PC-3 (cell line): ENCODE data around the gene SLC12A3. TPM values are rescaled to one million over a fixed set of nuclear protein-coding genes. Genes with fewer than 3 reads are reported as not detected.

Experiments
- ATAC-seq: fragments of 200-7000 bp; cut with Tn5 transposase; 2 replicates; pipeline ENCODE4 v1.9.1; 2020; ENCODE audit warnings: mild to moderate bottlenecking, moderate library complexity
- BruUV-seq: library from RNA; stranded (reverse); fragments of 400-500 nt; replicated peaks from 2 replicates; lab custom pipeline; 2021; lab: Mats Ljungman, UMichigan
- CTCF ChIA-PET: fragments of 300-600 bp; sonication (Branson Sonifier 250); formaldehyde crosslinking; loops from one replicate; lab custom pipeline; 2022; ENCODE audit warnings: antibody characterized with exemption; lab: Charles Lee
- POLR2A ChIA-PET: fragments of 300-600 bp; sonication (Branson Sonifier 250); formaldehyde crosslinking; loops from one replicate; lab custom pipeline; 2022; ENCODE audit warnings: antibody characterized with exemption; ENCODE audit not compliant: unreplicated experiment; lab: Charles Lee
- DNase-seq: peaks from one replicate; pipeline ENCODE4 v3.0.0-alpha.2; 2015
- H2AFZ ChIP-seq: fragments of 300-600 bp; sonication (generic); 2 replicates; pipeline ENCODE4 v1.6.0; 2016; ENCODE audit warnings: antibody characterized with exemption, low read length
- H3F3A ChIP-seq: fragments of 300-600 bp; sonication (generic); one replicate; pipeline ENCODE4 v1.6.0; 2017; ENCODE audit warnings: antibody characterized with exemption, low read length, control low read depth, mild to moderate bottlenecking; ENCODE audit not compliant: unreplicated experiment
- H3K27ac ChIP-seq: fragments of 300-600 bp; sonication (generic); 2 replicates; pipeline ENCODE4 v1.5.1; 2016; ENCODE audit warnings: mild to moderate bottlenecking, low read length
- H3K27me3 ChIP-seq: fragments of 300-600 bp; sonication (generic); 2 replicates; pipeline ENCODE4 v1.6.1; 2016; ENCODE audit warnings: low read length, mixed read lengths
- H3K36me3 ChIP-seq: fragments of 300-600 bp; sonication (generic); 2 replicates; pipeline ENCODE4 v1.6.1; 2016; ENCODE audit warnings: low read depth, mixed run types, low read length, mixed read lengths
- H3K4me1 ChIP-seq: fragments of 300-600 bp; sonication (generic); 2 replicates; pipeline ENCODE4 v1.5.1; 2016; ENCODE audit warnings: low read length; ENCODE audit not compliant: insufficient read depth
- H3K4me2 ChIP-seq: fragments of 300-600 bp; sonication (generic); 2 replicates; pipeline ENCODE4 v1.6.0; 2016; ENCODE audit warnings: low read length
- H3K4me3 ChIP-seq: fragments of 300-600 bp; sonication (generic); 2 replicates; pipeline ENCODE4 v1.5.1; 2016; ENCODE audit warnings: mild to moderate bottlenecking, low read length, mixed read lengths
- H3K79me2 ChIP-seq: fragments of 300-600 bp; sonication (generic); 2 replicates; pipeline ENCODE4 v1.6.1; 2017; ENCODE audit warnings: low read length, mixed read lengths
- H3K9ac ChIP-seq: fragments of 300-600 bp; sonication (generic); 2 replicates; pipeline ENCODE4 v1.6.0; 2016; ENCODE audit warnings: mild to moderate bottlenecking, low read length
- H3K9me2 ChIP-seq: fragments of 300-600 bp; sonication (generic); replicated peaks from 2 replicates; pipeline ENCODE4 v1.6.1; 2016; ENCODE audit warnings: mixed run types, low read length, mixed read lengths
- H3K9me3 ChIP-seq: fragments of 300-600 bp; sonication (generic); 2 replicates; pipeline ENCODE4 v1.6.1; 2016; ENCODE audit warnings: low read length, mixed read lengths
- H4K20me1 ChIP-seq: fragments of 300-600 bp; sonication (generic); 2 replicates; pipeline ENCODE4 v1.6.1; 2016; ENCODE audit warnings: low read length, mixed read lengths
- EZH2 ChIP-seq: fragments of 300-600 bp; sonication (generic); IDR thresholded peaks from one replicate; pipeline ENCODE4 v1.6.1; 2017; ENCODE audit warnings: antibody characterized with exemption, mild to moderate bottlenecking, low read length; ENCODE audit not compliant: unreplicated experiment
- EZH2phosphoT487 ChIP-seq: fragments of 300-600 bp; sonication (generic); IDR thresholded peaks from 2 replicates; pipeline ENCODE4 v1.6.1; 2018; ENCODE audit warnings: mild to moderate bottlenecking, antibody characterized with exemption, low read length, borderline replicate concordance
- intact Hi-C: fragments of 100-400 bp; cut with micrococcal nuclease; formaldehyde crosslinking; loops from 2 replicates; pipeline ENCODE4 v1.9.0; 2023
- total RNA-seq: library from RNA; depleted of rRNA; stranded (reverse); fragments of >200 nt; gene quantifications from 2 replicates; pipeline ENCODE4 v1.2.3, GENCODE V29; 2014
- TF ChIP-seq, protein P1 (sequence below): fragments of 300-600 bp; sonication (generic); conservative IDR thresholded peaks from 2 replicates; pipeline ENCODE4 v1.5.1; 2017; ENCODE audit warnings: antibody characterized with exemption, low read depth, mild to moderate bottlenecking, low read length

The SLC12A3 gene
- total RNA-seq, 1 experiment from 2014 or later = not detected

DNA sequence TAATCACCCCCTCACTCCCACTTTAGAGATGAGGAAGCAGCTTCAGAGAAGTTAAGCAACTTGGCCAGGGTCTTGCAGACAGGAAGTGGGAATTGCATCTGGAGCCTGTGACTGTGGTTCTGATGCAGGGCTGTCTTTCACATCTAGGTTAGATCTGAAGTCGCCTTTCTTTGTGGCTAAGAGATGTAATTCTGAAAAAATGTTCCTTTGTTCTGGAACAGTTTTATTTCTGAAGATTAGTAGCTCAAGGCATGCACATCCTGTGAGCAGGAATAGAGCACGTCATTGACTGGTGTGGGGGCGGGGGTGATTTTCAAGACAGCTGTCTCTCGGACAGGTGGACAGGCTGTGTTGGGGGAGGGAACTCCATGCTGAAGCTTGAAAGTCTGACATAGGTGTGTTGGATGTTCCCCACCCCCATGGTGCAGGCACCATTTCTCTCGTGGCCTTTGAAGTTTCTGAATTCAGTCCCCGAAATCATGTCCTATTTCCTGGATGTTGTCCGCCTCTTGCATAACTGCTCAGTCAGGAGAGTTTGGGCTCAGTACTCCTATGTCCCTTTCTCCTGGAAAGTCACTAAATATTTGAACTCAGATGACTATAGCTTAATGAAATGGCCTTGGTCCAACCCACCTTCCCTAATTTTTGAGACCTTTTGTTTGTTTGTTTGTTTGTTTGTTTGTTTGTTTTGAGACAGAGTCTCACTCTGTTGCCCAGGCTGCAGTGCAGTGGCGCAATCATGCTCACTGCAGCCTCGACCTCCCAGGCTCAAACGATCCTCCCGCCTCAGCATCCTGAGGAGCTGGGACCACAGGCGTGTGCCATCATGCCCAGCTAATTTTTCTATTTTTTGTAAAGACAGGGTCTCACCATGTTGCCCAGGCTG is 45.9 kb downstream of the SLC12A3 start:
- DNase-seq (peak; percentile 2), ATAC-seq (no peak)
- intact Hi-C loops = no loop called here
- Histone ChIP-seq H3K9me3 (no peaks in the 10 kb centered on the region), H3K36me3 (no peaks in the 10 kb centered on the region), H3K4me1 (no peaks in the 10 kb centered on the region), H4K20me1 (no peaks in the 10 kb centered on the region), H3K27me3 (peaks cover 5% of the 10 kb centered on the region; the same call in 1 of the 2 replicates), H3K4me2 (no peak overlapping the region), H2AFZ (no peak overlapping the region), H3K27ac (no peak overlapping the region), H3K79me2 (no peaks in the 10 kb centered on the region), H3K4me3 (no peak overlapping the region), H3F3A (no peaks in the 10 kb centered on the region), H3K9ac (no peak overlapping the region), H3K9me2 (no peaks in the 10 kb centered on the region)
- ChIA-PET CTCF (no interaction called here), POLR2A (no interaction called here)
- TF ChIP-seq EZH2phosphoT487 = no peak
- TF ChIP-seq, protein P1, sequence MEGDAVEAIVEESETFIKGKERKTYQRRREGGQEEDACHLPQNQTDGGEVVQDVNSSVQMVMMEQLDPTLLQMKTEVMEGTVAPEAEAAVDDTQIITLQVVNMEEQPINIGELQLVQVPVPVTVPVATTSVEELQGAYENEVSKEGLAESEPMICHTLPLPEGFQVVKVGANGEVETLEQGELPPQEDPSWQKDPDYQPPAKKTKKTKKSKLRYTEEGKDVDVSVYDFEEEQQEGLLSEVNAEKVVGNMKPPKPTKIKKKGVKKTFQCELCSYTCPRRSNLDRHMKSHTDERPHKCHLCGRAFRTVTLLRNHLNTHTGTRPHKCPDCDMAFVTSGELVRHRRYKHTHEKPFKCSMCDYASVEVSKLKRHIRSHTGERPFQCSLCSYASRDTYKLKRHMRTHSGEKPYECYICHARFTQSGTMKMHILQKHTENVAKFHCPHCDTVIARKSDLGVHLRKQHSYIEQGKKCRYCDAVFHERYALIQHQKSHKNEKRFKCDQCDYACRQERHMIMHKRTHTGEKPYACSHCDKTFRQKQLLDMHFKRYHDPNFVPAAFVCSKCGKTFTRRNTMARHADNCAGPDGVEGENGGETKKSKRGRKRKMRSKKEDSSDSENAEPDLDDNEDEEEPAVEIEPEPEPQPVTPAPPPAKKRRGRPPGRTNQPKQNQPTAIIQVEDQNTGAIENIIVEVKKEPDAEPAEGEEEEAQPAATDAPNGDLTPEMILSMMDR = no peak
- no peak for TF ChIP-seq EZH2
- BruUV-seq = no TSS peak

- Histone ChIP-seq H3K9me3 (no peaks in the 10 kb centered on the region), H3K9ac (no peak overlapping the region), H3K4me2 (no peak overlapping the region), H3K36me3 (no peaks in the 10 kb centered on the region), H4K20me1 (no peaks in the 10 kb centered on the region), H3K4me1 (no peaks in the 10 kb centered on the region), H3K79me2 (no peaks in the 10 kb centered on the region), H3K4me3 (no peak overlapping the region), H3K27ac (no peak overlapping the region), H3K27me3 (no peaks in the 10 kb centered on the region), H3F3A (no peaks in the 10 kb centered on the region), H2AFZ (no peak overlapping the region), H3K9me2 (no peaks in the 10 kb centered on the region)
- no peak for TF ChIP-seq EZH2phosphoT487
- intact Hi-C loops = no loop called here
- POLR2A ChIA-PET = no interaction called here
- no TSS peak for BruUV-seq
- DNase-seq (no peak), ATAC-seq (no peak)
- CTCF ChIA-PET = no interaction called here
Observed at GRCh38 chr16:56911771-56912571, 47.0 kb downstream of the SLC12A3 start.

- no peaks in the 10 kb centered on the region for H3F3A ChIP-seq
- no peak for DNase-seq
- TF ChIP-seq, protein P1 = no peak
- TF ChIP-seq EZH2 = no peak
- TF ChIP-seq EZH2phosphoT487 = no peak
- no peaks in the 10 kb centered on the region for H3K4me1 ChIP-seq
- H3K4me2 ChIP-seq = no peak overlapping the region
- no peaks in the 10 kb centered on the region for H3K79me2 ChIP-seq
- no peak for ATAC-seq
- H2AFZ ChIP-seq = no peak overlapping the region
- no peaks in the 10 kb centered on the region for H3K9me2 ChIP-seq
- no peak overlapping the region for H3K27ac ChIP-seq
- POLR2A ChIA-PET = no interaction called here
- no TSS peak for BruUV-seq
- H3K9ac ChIP-seq = no peak overlapping the region
- H3K27me3 ChIP-seq = no peaks in the 10 kb centered on the region
- CTCF ChIA-PET = no interaction called here
- intact Hi-C loops = no loop called here
- H3K4me3 ChIP-seq = no peak overlapping the region
- H3K9me3 ChIP-seq = no peaks in the 10 kb centered on the region
- no peaks in the 10 kb centered on the region for H3K36me3 ChIP-seq
- H4K20me1 ChIP-seq = no peaks in the 10 kb centered on the region
Observed at GRCh38 chr16:56912746-56913708, 48.0 kb downstream of the SLC12A3 start.
